Mesodermal cell (in vitro differentiated cells): ENCODE data around the gene TAS2R19.

Experiments used
- H3K27ac ChIP-seq: 2 replicates; pipeline ENCODE4 v1.7.0; 2013; ENCODE audit warnings: mild to moderate bottlenecking, low read depth, low read length, moderate library complexity; ENCODE audit not compliant: severe bottlenecking
- H3K36me3 ChIP-seq: 2 replicates; pipeline ENCODE4 v1.7.1; 2013; ENCODE audit warnings: mild to moderate bottlenecking, low read length, moderate library complexity; ENCODE audit not compliant: control insufficient read depth, insufficient read depth
- H3K4me1 ChIP-seq: one replicate; pipeline ENCODE4 v1.7.1; 2013; ENCODE audit warnings: mild to moderate bottlenecking, low read length; ENCODE audit not compliant: insufficient read depth, control insufficient read depth, poor library complexity, severe bottlenecking
- H3K4me3 ChIP-seq: 2 replicates; pipeline ENCODE4 v1.7.0; 2013; ENCODE audit warnings: low read length, control low read depth, mild to moderate bottlenecking; ENCODE audit not compliant: insufficient read depth, poor library complexity, severe bottlenecking; ENCODE audit errors: extremely low read depth
- H3K9me3 ChIP-seq: 2 replicates; pipeline ENCODE4 v1.7.1; 2013; ENCODE audit warnings: mild to moderate bottlenecking, low read length, moderate library complexity; ENCODE audit not compliant: control insufficient read depth
- WGBS, 2 experiments: methylation state at CpG; one replicate each; pipeline ENCODE4 v1.1.5; 2013; ENCODE audit warnings: missing lambda C conversion rate in 2 of 2; ENCODE audit not compliant: insufficient coverage in 2 of 2; 5-methylcytosine and 5-hydroxymethylcytosine counted together

Gene TAS2R19

GRCh38 chr12:10994307-10994706 lies 28.1 kb downstream of the TAS2R19 start:
- peaks cover 7% of the 10 kb centered on the region for H3K9me3 ChIP-seq
- H3K36me3 ChIP-seq, result peaks cover 6% of the 10 kb centered on the region
- no peak overlapping the region for H3K4me3 ChIP-seq
- no peaks in the 10 kb centered on the region for H3K4me1 ChIP-seq
- 97 to 100% methylated on average over 1 to 3 of the region's 3 CpGs for WGBS, 2 experiments
- H3K27ac ChIP-seq, result no peak overlapping the region

- H3K9me3 ChIP-seq, result peaks cover 7% of the 10 kb centered on the region
- no peaks in the 10 kb centered on the region for H3K4me1 ChIP-seq
- no peak overlapping the region for H3K27ac ChIP-seq
- peaks cover 6% of the 10 kb centered on the region for H3K36me3 ChIP-seq
- WGBS, 2 experiments, result no CpG with 5 or more reads among the region's 2 CpGs
- H3K4me3 ChIP-seq, result no peak overlapping the region
Observed at GRCh38 chr12:10989107-10989506, 33.3 kb downstream of the TAS2R19 start.

- H3K4me3 ChIP-seq, result no peak within 1 kb of the TSS
- peaks cover 7% of the 10 kb centered on the region for H3K9me3 ChIP-seq
- WGBS, 2 experiments, result no CpG with 5 or more reads among the region's 2 CpGs
- H3K4me1 ChIP-seq, result no peaks in the 10 kb centered on the region
- H3K36me3 ChIP-seq, result no peaks in the 10 kb centered on the region
- H3K27ac ChIP-seq, result no peak within 1 kb of the TSS
Observed at GRCh38 chr12:10986812-10987211, 35.6 kb downstream of the TAS2R19 start, which contains the start of gene TAS2R50. Gene TAS2R50 (minus strand): TSS chr12:10986912. CDS start chr12:10986860, 52 bp downstream.

GRCh38 chr12:10982244-10982643 lies 40.2 kb downstream of the TAS2R19 start:
- 93% methylated on average over 5 of the region's 5 CpGs; no CpG with 5 or more reads in 1 of the 2 experiments for WGBS, 2 experiments
- H3K9me3 ChIP-seq, result no peaks in the 10 kb centered on the region
- H3K4me3 ChIP-seq, result no peak overlapping the region
- no peak overlapping the region for H3K27ac ChIP-seq
- no peaks in the 10 kb centered on the region for H3K36me3 ChIP-seq
- no peaks in the 10 kb centered on the region for H3K4me1 ChIP-seq

GRCh38 chr12:10974965-10975364 lies 47.5 kb downstream of the TAS2R19 start:
- Histone ChIP-seq H3K9me3 (no peaks in the 10 kb centered on the region), H3K4me3 (no peak overlapping the region), H3K4me1 (no peaks in the 10 kb centered on the region), H3K36me3 (no peaks in the 10 kb centered on the region), H3K27ac (no peak overlapping the region)
- no CpG with 5 or more reads among the region's 3 CpGs for WGBS, 2 experiments
